GM11168 (cell line): ENCODE data around the gene TIGD4.

Experiments used
- in situ Hi-C: fragments of 300-500 bp; cut with MboI; formaldehyde crosslinking; loops from one replicate; pipeline ENCODE4 v1.12.0; 2022; ENCODE audit warnings: low sequenced_read_pairs; ENCODE audit not compliant: unreplicated experiment

The TIGD4 gene

DNA sequence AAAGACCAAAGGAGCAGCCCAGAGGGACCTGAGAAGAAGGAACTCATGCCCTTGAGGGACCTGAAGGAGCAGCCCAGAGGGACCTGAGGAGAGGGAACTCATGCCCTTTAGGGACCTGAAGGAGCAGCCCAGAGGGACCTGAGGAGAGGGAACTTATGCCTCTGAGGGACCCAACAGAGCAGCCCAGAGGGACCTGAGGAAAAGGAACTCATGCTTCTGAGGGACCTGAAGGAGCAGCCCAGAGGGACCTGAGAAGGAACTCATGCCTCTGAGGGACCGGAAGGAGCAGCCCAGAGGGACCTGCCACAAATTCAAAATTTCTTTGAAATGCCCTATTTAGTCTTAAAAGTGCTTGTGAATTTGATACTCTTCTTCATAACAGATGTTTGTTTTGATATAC, 51.2 kb downstream of the TIGD4 start:
- in situ Hi-C loops: no loop called here

- in situ Hi-C loops: no loop called here
Measured at GRCh38 chr4:152727784-152728183, 51.7 kb downstream of the TIGD4 start.

DNA sequence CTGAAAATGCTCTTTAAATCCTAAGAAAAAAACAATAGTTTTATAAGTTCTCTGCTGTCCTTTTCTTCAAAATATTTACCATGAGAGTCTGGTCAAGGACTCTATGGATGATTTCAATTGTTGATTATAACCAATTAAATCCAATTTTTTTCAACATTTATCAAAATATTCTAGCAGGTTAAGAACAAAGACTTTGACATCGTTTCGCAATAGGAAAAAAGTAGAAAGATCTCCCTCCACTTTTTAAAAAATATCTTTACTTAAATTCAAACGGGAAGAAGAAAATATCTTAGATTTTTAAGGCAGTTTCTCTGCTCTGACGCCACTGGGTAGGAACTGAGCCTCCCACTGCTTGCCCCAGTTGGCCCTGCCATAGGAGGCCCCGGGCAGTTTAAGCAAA, 55.0 kb downstream of the TIGD4 start:
- in situ Hi-C loops: no loop called here

DNA sequence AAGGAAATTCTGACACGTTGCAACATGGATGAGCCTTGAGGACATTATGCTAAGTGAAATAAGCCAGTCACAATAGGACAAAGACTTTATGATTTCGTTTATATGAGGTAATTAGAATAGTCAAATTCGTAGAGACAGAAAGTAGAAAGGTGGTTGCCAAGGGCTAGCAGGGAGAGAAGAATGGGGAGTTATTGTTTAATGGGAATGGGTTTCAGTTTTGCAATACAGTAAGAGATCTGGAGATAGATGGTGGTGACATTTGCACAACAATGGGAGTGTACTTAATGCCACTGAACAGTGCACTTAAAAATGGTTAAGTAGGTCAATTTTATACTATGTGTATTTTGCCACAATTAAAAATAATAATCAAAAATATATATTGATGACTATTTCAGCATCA, 56.3 kb downstream of the TIGD4 start:
- in situ Hi-C loops: no loop called here

DNA sequence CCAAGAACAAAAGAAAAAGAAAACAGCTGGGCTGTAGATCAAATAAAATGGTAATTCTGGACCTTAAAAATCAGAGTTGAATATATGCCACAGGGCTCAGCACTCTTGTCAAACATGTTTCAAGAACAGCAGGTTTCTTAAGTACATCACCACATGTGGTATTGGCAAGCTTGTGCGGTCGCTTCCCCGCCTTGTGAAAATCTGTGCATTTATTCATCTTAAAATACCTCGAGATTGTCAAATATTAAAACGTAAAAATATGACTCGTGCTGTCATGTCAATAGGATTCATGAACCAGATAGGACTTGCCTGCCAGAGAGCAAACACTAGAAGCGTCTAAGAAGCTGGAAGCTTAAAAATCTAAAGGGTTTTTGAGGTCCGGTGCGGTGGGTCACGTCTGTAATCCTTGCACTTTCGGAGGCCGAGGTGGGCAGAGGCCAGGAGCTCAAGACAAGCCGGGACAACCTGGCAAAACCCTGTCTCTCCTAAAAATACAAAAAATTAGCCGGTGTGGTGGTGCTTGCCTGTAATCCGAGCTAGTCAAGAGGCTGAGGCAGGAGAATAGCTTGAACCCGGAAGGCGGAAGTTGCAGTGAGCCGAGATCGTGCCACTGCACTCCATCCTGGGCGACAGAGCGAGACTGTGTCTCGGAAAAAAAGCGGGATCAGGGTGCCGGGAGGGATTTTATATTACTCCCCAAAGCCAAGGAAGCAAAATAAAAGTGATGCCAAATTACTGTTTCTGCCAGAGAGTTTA, 59.6 kb downstream of the TIGD4 start:
- in situ Hi-C loops: no loop called here
